GM12873 (cell line): ENCODE measurements around the gene FOXL2NB.

Source experiments
- CTCF ChIP-seq: IDR thresholded peaks from 2 replicates; pipeline ENCODE4 v1.5.1; 2012; ENCODE audit warnings: low read depth, mild to moderate bottlenecking, moderate library complexity, low read length, control low read depth; ENCODE audit not compliant: insufficient read depth; ENCODE audit errors: missing control alignments

FOXL2NB gene

GRCh38 chr3:138949002-138949418 lies 2.0 kb downstream of the FOXL2NB start:
- TF ChIP-seq CTCF: no peak

- no peak for TF ChIP-seq CTCF
These were observed 2.5 kb downstream of the FOXL2NB start for GRCh38 chr3:138949445-138950005.

- TF ChIP-seq CTCF: no peak
These were observed 3.1 kb downstream of the FOXL2NB start for GRCh38 chr3:138950006-138950644.

- no peak for TF ChIP-seq CTCF
These were observed 3.7 kb downstream of the FOXL2NB start for GRCh38 chr3:138950701-138951100.

- TF ChIP-seq CTCF: no peak
These were observed 13.4 kb downstream of the FOXL2NB start for GRCh38 chr3:138960417-138960852.

GRCh38 chr3:138962854-138963560 lies 16.0 kb downstream of the FOXL2NB start:
- TF ChIP-seq CTCF: no peak

GRCh38 chr3:138964264-138964663 lies 17.2 kb downstream of the FOXL2NB start:
- TF ChIP-seq CTCF: no peak
